ENCODE results near the gene CHSY1.
"Not testable (repeated sequence)": the region's sequence is repeated elsewhere in the genome, so short reads cannot be mapped to it uniquely, and the experiment has no call there.

Gene CHSY1, protein sequence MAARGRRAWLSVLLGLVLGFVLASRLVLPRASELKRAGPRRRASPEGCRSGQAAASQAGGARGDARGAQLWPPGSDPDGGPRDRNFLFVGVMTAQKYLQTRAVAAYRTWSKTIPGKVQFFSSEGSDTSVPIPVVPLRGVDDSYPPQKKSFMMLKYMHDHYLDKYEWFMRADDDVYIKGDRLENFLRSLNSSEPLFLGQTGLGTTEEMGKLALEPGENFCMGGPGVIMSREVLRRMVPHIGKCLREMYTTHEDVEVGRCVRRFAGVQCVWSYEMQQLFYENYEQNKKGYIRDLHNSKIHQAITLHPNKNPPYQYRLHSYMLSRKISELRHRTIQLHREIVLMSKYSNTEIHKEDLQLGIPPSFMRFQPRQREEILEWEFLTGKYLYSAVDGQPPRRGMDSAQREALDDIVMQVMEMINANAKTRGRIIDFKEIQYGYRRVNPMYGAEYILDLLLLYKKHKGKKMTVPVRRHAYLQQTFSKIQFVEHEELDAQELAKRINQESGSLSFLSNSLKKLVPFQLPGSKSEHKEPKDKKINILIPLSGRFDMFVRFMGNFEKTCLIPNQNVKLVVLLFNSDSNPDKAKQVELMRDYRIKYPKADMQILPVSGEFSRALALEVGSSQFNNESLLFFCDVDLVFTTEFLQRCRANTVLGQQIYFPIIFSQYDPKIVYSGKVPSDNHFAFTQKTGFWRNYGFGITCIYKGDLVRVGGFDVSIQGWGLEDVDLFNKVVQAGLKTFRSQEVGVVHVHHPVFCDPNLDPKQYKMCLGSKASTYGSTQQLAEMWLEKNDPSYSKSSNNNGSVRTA

GRCh38 chr15:101251830-101252820, at the start of gene CHSY1:
Gene CHSY1 (minus strand): TSS chr15:101252048. CDS start chr15:101251456, 592 bp downstream.
- DNase-seq (ENCODE audit: low read depth in 2 of 2), result peak; percentile 77

DNA sequence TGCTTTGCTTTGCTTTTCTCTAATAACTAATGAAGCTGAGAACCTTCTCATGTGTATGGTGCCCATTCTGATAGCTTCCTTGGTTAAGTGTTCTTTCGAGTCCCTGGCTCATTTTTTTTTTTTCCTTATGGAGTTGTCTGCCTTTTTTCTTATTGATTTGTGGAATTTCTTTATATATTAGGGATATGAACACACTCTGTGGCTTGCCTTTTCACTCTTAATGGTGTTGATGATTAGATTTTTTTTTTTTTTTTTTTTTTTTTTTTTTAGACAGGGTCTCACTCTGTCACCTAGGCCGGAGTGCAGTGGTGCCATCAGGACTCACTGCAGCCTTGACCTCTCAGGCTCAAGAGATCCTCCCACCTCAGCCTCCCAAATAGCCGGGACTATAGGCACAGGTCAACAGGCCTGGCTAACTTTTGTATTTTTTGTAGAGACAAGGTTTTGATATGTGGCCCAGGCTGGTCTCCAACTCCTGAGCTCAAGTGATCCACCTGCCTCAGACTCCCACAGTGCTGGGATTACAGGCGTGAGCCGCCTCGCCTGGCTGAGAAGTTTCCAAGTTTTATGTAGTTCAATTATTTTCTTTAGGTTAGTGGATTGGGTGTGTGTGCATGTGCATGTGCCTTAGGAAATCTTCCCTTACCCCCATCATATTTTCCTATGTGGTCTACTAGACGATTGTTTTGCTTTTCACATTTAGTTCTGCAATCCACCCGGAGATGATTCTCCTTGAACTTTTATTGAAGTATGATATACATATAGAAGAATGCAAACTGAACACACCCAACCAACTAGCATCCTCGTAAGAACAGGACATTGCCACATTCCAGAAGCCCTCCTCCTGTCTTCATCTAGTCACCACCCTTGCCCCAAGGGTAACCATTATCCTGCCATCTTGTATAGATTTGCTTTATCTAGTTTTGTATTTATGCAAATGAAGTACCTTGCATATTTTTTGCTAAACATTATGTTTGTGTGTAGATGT, 44.9 kb upstream of the CHSY1 start:
- DNase-seq (ENCODE audit: low read depth in 2 of 2), result no peak

DNA sequence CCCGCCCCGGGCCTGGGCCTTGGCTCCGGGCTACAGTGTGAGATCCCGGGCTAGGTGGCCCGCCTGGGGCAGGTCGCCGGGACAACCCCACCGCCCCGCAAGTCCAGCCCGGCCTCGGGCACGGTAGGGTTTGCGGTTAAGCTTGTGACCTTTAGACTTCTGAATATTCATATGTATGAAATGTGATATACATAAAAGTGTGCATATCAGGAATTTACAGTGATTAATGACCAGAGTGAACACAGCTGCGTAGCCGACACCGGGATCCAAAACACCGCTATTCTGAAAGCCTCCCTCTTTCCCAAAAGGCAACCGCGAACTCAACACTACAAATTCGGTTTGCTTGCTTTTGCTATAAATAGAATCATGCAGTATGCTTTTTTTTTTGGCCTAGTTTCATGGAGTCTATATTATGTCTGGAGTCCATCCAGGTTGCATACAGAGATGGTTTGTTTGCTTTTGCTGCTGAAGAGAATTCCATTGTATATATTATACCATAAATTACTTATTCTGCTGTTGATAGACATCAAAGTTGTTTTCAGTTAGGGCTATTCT, 43.8 kb upstream of the CHSY1 start:
- no peak for DNase-seq (ENCODE audit: low read depth in 2 of 2)

DNA sequence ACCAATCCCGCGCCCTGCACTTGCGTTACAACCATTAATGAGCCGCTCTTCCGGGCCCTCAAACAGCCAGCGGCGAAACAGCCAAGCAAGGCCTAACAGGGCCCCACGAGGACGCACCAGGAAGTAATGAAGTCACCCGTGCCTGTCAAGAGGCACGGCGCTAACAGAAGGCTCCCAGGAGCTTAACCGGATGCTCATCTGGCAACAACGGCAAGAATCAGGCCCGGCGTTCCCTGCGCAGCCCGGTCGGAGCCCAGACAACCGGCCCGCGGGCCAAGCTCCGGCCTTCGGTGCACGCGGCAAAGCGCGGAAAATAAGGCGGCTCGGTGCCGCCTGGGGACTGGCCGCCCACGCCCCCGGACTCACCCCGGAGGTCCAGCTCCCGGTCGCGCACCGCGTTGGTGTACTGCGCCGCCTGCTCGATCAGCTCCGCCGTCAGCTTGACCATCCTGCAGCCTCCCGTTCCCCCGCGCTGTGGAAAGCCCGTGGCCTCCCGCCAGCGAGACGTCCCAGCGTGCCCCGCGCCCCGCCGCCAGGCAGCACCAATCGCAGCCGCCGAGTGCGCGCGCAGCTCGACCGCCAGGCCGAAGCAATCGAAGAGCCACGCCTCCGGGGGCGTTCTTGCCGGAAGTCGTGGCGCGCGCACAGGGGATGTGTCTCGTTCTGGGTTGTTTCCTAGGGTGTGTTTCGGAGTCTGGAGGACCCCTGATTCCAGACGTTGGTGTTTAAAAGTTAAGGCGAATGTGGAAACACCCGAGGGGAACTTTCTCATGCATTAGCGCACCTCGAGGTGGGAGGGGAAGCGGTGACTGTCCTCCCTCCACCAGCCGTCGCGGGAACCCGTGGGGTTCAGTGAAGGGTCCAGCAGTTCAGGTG, 43.1 kb upstream of the CHSY1 start, which contains the start of gene SNRPA1:
TSS of gene SNRPA1 (minus strand) at position 518 of the 876 bp plus-strand sequence. CDS start at position 448, 70 bp downstream.
- DNase-seq (ENCODE audit: low read depth in 2 of 2), result peak; percentile 94 to 95

GRCh38 chr15:101293122-101293521, 41.3 kb upstream of the CHSY1 start:
- no peak for DNase-seq (ENCODE audit: low read depth in 2 of 2)

- DNase-seq (ENCODE audit: low read depth in 2 of 2), result no peak
Observed at GRCh38 chr15:101288905-101289513, 37.2 kb upstream of the CHSY1 start.

DNA sequence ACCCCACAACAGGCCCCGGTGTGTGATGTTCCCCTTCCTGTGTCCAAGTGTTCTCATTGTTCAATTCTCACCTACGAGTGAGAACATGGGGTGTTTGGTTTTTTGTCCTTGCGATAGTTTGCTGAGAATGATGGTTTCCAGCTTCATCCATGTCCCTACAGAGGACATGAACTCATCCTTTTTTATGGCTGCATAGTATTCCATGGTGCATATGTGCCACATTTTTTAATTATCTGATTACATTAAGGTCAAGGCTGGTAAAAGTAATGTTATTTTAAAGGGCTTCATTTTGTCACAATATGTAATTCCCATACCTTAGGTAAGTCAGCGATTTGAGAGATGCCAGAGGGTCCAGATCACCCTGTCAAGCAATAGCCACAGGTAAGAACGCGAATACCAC, 35.5 kb upstream of the CHSY1 start:
- not testable (repeated sequence) for DNase-seq (ENCODE audit: low read depth in 2 of 2)

- no peak for DNase-seq (ENCODE audit: low read depth in 2 of 2)
Observed at GRCh38 chr15:101286471-101287114, 34.7 kb upstream of the CHSY1 start.

DNA sequence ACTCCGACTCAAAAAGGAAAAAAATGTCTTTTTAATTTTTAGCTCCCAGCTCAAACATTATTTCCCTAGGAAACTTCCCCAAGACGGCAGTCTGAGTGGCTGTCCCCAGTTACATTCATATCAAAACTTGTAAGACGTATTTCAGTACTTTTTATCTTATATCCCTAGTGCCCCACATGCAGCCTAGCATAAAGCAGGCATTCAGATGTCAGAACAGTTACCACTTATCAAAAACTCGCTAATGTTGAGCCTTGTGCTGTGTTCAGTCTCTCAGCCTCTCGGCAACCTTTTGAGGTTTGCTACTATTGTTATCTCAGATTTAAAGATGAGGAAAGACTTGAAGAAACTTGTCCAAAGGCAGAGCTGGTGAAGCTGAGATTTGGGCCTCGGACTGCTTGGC, 32.1 kb upstream of the CHSY1 start:
- no peak for DNase-seq (ENCODE audit: low read depth in 2 of 2)

GRCh38 chr15:101280007-101280406, 28.2 kb upstream of the CHSY1 start:
- no peak for DNase-seq (ENCODE audit: low read depth in 2 of 2)

DNA sequence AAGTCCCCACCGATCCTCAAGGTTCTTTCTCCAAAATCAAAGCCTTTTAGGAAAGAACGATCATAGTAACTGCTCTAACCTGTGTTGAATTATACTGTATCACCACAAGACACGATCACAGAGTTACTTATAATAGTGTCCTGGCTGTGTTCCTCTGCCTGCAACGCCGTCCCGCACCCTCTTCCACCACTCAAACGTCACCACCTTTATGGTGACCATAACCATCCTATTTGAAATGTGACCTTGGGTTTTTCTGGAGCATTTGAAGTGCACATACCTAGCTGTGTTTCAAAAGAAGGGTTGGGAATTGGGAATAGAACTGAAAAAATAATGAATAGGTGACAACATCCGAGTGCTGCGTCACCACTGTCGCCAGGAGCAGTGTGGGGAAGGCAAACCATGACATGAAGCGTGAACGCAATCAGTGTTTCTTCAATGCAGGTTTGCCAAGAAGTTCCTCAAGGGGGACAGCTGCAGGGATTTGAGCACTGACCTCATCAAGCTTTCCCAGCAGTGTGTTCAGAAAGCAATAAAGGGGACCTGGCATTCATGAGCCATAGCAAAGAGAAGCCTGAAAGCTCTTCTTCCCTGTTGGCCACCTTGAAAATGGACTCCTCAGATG, 26.2 kb upstream of the CHSY1 start:
- no peak for DNase-seq (ENCODE audit: low read depth in 2 of 2)

DNA sequence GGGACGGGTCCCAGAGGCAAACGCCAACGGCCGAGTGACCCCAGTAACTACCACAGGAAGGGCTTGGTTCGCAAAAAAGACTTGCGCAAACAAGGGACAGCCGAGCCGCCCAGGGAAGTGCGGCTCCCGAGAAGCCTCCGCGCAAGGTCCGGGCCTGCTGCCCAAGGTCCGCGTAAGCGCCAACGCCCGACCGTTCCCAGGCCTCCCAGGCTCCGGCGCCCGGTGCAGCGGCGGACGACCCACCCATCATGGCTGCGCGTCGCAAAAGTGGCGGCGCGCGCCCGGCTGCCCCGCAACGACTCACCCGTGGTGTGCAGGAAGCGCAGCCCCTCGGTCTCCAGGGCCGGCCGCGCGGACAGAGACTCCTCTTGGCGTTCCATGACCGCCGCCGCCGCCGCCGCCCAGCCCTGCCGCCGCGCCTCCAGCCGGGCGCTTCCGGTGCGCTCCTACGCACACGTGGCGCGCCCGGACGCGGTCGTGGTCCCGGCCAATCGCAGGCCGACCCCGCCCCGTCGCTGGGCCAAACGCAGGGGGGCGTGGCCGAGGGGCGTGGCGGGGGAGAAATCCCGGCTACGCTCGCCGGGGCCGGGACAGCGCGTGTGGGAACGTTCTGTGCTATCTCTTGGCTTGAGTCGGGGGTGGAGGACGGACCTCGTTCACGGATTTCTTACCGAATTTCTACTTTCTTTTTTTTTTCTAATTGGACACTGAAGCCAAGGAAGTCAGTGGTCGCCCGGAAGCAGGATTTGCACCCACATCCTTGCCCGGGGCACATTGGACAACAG, 25.4 kb upstream of the CHSY1 start, which contains the start of gene SELENOS:
TSS of gene SELENOS (minus strand) at position 448 of the 785 bp plus-strand sequence. CDS start at position 380, 68 bp downstream.
- peak; percentile 65 to 75 for DNase-seq (ENCODE audit: low read depth in 2 of 2)

DNA sequence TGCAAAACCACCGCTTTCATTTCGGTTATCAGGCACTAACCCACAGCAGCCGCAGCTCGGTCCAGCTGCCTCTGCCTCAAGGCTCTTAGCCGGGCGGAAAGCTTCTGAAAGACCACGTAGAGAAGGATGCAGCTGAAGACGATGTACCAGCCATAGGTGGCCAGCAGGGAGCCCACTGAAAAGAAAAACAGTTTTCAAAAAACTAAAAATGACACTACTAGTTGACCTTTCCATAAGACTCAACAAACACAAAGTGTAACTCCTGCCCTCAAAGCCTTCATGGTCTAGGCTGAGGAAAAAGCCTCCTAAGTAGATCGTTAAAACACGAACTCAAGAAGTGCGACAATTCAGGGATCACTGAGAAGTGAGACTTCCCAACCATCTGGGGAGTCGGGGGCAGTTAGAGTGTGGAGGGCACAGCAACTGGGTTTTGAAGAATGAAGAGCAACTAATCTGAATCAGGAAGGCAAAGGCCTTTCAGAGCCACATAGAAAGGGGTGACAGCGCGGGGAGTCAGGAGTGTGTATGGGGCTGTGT, 24.7 kb upstream of the CHSY1 start:
- DNase-seq (ENCODE audit: low read depth in 2 of 2), result no peak

GRCh38 chr15:101275018-101275417, 23.2 kb upstream of the CHSY1 start:
- DNase-seq (ENCODE audit: low read depth in 2 of 2), result no peak

GRCh38 chr15:101273534-101273933, 21.7 kb upstream of the CHSY1 start:
- no peak for DNase-seq (ENCODE audit: low read depth in 2 of 2)

- no peak for DNase-seq (ENCODE audit: low read depth in 2 of 2)
Observed at GRCh38 chr15:101272584-101272983, 20.7 kb upstream of the CHSY1 start.

Measured in activated CD8-positive, alpha-beta memory T cell treated with anti-CD3 and anti-CD28 coated beads for 4 hours (primary cell).